Measurements from ENCODE around the gene POFUT1. TPM values are rescaled to one million over a fixed set of nuclear protein-coding genes. Genes with fewer than 3 reads are reported as not detected.

Gene POFUT1
- total RNA-seq, 4 donors from 2014 or later: 11.2 to 47.1 (median 23.3) TPM

- Histone ChIP-seq H3K4me3 (no peak overlapping the region), H3K36me3 (no peaks in the 10 kb centered on the region), H3K4me1 (no peaks in the 10 kb centered on the region), H3K27ac (no peak overlapping the region), H3K27me3 (no peaks in the 10 kb centered on the region), H3K9me3 (no peaks in the 10 kb centered on the region)
- intact Hi-C loops (cut with DNase I; ENCODE audit: low total_unique reads): no loop called here
- TF ChIP-seq POLR2A (IDR thresholded peaks at IDR 0.05) (no peak), CTCF (IDR thresholded peaks at IDR 0.05) (no peak)
- no peak for DNase-seq
Measured at GRCh38 chr20:32236819-32237218, 29.1 kb downstream of the POFUT1 start.

DNA sequence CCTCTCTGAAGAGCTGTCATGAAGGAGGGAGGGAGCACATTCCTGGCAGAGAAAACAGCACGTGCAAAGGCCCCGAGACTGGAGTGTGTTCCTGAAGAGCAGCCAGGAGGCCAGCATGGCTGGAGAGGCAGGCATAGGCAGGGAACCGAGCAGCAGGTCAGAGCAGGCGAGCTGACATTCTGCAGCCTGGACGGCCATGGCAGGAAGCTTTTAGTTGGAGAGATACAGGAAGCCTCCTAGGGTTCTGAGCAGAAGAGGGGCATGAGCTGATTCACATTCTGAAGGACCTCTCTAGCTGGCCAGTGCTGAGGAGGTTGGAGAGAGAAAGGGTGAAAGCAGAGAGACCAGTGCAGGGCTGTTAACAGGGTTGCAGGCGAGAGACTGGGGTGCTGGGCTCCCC is 29.7 kb downstream of the POFUT1 start:
- Histone ChIP-seq H3K27ac (no peak overlapping the region), H3K9me3 (no peaks in the 10 kb centered on the region), H3K36me3 (no peaks in the 10 kb centered on the region), H3K4me1 (no peaks in the 10 kb centered on the region), H3K4me3 (no peak overlapping the region), H3K27me3 (no peaks in the 10 kb centered on the region)
- intact Hi-C loops (cut with DNase I; ENCODE audit: low total_unique reads): no loop called here
- no peak for TF ChIP-seq CTCF (IDR thresholded peaks at IDR 0.05)
- no peak for TF ChIP-seq POLR2A (IDR thresholded peaks at IDR 0.05)
- no peak for DNase-seq

- Histone ChIP-seq H3K4me1 (no peaks in the 10 kb centered on the region), H3K9me3 (no peaks in the 10 kb centered on the region), H3K27me3 (no peaks in the 10 kb centered on the region), H3K4me3 (no peak overlapping the region), H3K27ac (no peak overlapping the region), H3K36me3 (no peaks in the 10 kb centered on the region)
- TF ChIP-seq CTCF (IDR thresholded peaks at IDR 0.05): no peak
- TF ChIP-seq POLR2A (IDR thresholded peaks at IDR 0.05): no peak
- intact Hi-C loops (cut with DNase I; ENCODE audit: low total_unique reads): no loop called here
- no peak for DNase-seq
Measured at GRCh38 chr20:32238483-32239425, 31.1 kb downstream of the POFUT1 start.

DNA sequence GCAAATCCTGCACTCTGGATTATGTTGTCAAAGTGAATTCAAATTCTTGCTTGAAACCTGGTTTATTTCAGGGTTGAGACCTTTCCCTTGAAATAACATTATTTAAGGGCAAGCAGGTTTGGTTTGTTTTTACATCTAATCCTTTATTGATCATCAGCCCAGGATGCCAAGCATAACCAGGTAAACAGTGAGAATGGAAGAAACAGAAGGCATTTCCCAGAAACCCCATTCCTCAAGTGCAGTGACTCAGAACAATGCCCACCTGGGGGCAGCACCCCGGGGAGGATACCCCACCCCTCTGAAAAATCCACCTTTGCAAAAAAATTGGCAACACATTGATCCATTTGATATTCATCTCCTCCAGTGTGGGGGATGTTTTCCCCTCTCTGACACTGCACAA is 32.5 kb downstream of the POFUT1 start:
- no peaks in the 10 kb centered on the region for H3K36me3 ChIP-seq
- H3K4me3 ChIP-seq: no peak overlapping the region
- no peak for TF ChIP-seq POLR2A (IDR thresholded peaks at IDR 0.05)
- no peak for TF ChIP-seq CTCF (IDR thresholded peaks at IDR 0.05)
- H3K4me1 ChIP-seq: no peaks in the 10 kb centered on the region
- H3K27me3 ChIP-seq: no peaks in the 10 kb centered on the region
- intact Hi-C loops (cut with DNase I; ENCODE audit: low total_unique reads): no loop called here
- DNase-seq: no peak
- no peaks in the 10 kb centered on the region for H3K9me3 ChIP-seq
- no peak overlapping the region for H3K27ac ChIP-seq

- TF ChIP-seq CTCF (IDR thresholded peaks at IDR 0.05): no peak
- no peak for TF ChIP-seq POLR2A (IDR thresholded peaks at IDR 0.05)
- H3K27me3 ChIP-seq: no peaks in the 10 kb centered on the region
- DNase-seq: no peak
- H3K9me3 ChIP-seq: no peaks in the 10 kb centered on the region
- H3K4me3 ChIP-seq: no peak overlapping the region
- intact Hi-C loops (cut with DNase I; ENCODE audit: low total_unique reads): no loop called here
- H3K4me1 ChIP-seq: no peaks in the 10 kb centered on the region
- H3K36me3 ChIP-seq: no peaks in the 10 kb centered on the region
- no peak overlapping the region for H3K27ac ChIP-seq
Measured at GRCh38 chr20:32241807-32242206, 34.1 kb downstream of the POFUT1 start.

Data from uterus (tissue), 4 donors.